Measurements from ENCODE around the gene SLC1A4.
A peak's percentile ranks its signal among the peaks of the same experiment; 100 is the strongest.

Gene SLC1A4

DNA sequence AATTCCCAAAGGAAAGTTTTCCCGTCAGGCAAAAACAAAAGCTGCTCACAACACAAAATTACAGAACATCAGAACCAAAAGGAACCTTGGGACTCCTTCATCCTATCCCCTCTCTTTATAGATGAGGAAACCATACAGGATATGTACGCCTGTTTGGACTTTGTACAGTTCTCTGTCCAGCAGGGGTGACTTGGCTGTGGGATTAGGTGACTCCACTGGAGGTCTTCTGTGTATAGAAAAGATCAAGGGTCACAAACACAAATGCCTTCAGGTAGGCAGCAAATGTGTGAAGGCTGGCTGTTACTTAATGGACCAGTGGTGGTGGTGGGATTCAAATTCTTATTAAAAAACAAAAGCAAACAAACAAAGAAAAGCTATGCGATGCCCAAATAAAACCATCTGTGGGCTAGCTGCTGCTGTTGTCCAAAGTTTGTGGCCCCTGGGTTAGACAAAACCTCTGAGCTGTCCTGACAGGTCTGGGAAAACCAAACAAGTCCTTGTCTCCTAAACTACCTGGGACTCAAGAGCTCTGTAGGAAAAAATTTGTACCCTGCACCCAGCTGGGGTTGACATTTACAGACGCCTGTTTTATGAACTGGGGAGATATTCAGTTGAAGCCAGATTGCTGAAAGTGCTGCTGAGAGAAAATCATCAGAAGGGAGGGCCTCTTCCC is 65.7 kb downstream of the SLC1A4 start:
- no peak for DNase-seq (ENCODE audit: low read depth)

DNA sequence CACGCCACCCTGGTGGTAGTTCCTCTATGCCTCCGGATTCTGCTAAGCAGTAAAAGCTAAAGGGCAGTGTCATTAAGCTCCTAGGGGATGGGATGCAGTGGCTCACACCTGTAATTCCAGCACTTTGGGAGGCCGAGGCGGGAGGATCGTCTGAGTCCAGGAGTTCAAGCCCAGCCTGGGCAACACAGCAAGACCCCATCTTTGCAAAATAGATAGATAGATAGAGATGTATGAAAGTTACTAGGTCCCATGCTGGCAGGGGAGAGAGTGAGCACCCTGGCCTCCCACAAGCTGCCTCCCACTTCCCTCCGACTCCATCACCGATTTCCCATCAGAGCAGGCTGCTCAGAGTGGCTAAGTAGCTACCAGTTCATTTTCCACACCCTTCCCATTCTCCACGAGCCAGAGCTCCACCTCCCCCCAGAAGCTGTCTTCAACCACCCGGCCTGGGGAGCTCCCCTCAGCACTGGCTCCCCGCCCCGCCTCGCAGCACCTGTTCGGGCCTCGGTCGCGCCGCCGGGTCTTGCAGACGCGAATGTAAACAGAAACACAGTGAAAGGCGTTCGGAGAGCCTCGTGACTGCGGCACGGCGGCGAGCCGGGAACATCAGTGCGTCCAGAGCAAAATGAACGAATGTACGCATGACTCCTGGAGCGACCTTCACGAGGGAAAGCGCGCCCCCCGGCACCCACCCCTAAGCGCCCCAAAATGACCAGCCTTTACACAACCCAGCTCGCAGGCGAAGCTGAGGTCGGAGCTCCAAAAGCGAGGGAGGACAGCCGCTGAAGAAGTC is 66.4 kb downstream of the SLC1A4 start:
- DNase-seq (ENCODE audit: low read depth), result peak; percentile 59

DNA sequence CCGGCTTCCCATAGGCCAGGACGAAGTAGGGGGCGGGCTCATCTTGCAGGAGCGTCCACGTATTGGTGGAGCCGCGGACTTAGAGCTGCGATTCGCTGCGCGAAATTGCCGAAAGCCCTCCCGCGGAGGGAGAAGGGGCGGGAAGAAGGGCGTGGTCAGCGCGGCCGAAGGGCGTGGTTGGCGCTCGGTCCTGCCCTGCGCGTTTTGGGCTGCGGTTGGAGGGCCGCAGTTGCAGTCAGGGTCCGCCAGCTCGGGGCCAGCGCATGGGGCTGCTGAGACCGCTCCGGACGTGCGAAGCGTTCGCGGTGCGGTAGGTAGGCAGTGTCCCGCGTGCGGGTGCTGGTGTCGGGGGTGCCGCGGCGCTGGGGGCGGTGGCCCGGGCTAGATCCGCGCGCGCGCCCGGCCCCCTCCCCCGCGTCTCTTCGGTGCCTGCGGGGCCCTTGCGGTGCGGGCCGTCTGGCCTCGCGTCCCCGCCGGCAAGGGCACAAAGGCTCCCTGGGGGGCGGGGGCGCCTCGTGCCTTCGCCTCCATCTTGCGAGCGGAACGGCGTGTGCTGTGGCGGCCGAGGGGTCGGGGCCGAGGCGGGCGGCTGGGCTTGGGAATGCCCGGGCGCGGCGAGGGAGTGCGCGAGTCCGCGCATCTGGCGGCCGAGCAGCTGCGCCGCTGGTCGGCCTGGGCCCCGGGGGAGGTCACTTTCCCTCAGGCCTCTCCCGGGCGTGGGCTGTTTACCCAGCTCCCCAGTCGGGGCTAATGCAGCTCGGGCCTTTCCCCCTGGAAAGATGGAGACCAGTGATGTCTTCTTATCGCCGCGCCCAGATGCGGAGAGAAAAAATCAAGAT is 67.2 kb downstream of the SLC1A4 start, which contains the start of gene CEP68:
CEP68 (plus strand) TSS at position 202 of the 839 bp plus-strand sequence. CDS start 13,029 bp downstream, outside the sequence.
- DNase-seq (ENCODE audit: low read depth), result peak; percentile 93

DNA sequence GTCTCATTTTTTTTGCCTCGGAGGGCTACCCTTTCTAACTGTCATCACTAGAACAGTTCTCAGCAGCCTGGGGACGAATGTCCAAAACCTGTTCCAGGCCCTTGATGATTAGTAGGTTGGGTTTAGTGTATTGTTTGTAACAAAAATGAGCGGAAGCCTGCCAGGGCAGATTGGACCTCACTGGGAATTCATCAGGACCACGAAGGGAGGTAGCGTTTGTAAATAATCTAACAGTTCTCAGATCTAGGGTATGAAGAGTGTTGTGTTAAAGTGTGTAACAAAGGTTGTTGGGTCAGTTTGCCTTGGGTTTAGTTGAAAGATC is 67.8 kb downstream of the SLC1A4 start:
- no peak for DNase-seq (ENCODE audit: low read depth)

DNA sequence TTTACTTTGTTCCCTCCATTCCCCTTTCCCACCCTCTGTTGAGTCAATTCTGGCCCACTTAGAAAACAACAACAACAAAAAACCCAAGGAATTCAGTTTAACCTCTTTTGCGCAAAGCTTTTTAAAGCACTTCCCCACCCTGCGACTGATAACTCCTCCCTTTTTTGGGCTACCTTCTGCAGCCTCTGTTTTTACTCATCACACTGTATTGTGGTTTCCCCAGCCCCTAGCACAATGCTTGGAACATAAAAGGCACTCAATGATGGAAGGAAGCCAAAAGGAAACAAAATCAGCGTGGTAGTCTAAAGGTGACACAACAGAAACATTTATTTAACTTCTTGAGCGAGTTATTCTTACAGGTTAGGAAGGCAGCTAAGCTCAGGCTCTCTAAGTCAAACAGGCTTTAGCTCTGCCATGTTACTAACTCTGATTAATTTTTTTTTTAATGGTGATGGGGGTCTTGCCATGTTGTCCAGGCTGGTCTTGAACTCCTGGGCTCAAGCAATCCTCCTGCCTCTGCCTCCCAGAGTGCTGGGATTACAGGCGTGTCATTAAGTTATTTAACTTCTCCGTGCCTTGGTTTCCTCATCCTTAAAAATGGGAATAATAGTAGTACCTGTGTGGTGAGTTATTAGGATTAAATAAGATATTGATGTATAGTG is 68.3 kb downstream of the SLC1A4 start:
- peak; percentile 51 for DNase-seq (ENCODE audit: low read depth)

DNA sequence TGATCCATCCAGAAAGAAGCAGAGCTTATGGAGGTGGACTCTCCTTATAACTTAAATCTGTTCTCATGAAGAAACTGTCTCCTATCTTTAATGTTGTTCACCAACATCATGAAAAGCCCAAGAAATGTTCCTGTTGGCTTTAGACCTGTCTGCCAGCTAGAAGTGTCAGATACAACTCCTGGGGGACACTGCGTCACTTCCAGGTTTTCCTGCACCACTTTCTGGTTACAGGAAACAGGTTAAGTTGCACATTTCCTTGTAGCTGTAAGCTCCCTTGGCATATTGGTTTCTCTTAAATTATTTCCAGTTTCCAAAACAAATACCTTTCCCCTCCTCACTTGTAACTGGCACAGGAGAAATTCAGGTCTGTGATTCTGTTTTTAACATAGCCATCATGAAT is 69.9 kb downstream of the SLC1A4 start:
- DNase-seq (ENCODE audit: low read depth), result no peak

DNA sequence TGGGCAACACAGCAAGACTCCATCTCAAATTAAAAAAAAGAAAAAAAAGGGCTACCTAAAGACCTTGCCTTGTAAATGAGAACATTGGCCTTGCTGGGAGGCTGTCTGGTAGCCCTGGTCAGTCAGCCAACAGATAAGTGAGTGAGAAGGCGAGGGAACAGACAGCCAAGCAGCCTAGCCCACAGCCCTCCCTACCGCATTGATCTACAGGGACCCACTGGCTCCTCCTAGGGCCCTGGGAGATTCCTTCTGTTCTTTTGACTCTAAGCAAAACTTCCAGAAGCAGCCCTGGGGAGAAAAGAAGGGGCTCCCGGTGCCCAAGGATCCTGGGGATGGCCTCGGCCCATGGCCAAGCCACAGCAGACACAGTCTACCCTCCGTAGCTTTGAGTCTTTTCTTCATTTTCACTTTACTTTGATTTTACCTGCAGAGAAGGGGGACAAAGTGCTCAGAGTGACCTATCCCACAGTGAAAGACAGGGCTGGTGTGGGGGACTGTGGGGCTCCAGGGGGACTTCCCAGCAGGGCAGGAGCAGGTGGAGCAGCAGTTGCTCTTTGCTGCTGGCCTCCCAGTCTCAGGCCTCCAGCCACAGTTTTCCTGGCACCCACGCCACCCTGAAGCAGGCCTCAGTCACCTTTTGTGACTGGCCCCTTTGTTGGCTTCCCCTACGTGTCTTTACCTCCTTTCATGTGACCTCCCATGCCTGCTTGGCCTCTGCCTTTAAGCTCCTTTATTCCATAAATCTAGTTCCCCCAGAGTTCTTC is 72.1 kb downstream of the SLC1A4 start:
- DNase-seq (ENCODE audit: low read depth), result no peak

DNA sequence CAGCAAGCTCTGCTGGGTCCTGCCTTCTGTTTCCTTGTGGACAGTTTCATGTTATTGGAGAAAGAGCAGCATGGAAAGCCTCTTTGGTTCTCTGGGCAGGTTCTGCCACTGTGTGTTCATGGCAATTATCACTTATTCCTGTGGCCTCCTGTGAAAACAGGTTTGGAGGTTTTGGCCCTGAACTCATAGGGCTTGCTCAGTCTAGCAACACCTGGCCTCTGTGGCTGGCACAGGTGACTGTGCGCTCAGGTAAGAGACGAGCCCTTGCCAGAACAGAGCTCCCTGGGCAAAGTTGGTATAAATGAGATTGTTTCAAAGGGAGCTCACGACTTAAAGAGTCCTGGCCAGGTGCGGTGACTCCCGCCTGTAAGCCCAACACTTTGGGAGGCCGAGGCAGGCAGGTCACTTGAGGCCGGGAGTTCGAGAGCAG is 72.7 kb downstream of the SLC1A4 start:
- no peak for DNase-seq (ENCODE audit: low read depth)

DNA sequence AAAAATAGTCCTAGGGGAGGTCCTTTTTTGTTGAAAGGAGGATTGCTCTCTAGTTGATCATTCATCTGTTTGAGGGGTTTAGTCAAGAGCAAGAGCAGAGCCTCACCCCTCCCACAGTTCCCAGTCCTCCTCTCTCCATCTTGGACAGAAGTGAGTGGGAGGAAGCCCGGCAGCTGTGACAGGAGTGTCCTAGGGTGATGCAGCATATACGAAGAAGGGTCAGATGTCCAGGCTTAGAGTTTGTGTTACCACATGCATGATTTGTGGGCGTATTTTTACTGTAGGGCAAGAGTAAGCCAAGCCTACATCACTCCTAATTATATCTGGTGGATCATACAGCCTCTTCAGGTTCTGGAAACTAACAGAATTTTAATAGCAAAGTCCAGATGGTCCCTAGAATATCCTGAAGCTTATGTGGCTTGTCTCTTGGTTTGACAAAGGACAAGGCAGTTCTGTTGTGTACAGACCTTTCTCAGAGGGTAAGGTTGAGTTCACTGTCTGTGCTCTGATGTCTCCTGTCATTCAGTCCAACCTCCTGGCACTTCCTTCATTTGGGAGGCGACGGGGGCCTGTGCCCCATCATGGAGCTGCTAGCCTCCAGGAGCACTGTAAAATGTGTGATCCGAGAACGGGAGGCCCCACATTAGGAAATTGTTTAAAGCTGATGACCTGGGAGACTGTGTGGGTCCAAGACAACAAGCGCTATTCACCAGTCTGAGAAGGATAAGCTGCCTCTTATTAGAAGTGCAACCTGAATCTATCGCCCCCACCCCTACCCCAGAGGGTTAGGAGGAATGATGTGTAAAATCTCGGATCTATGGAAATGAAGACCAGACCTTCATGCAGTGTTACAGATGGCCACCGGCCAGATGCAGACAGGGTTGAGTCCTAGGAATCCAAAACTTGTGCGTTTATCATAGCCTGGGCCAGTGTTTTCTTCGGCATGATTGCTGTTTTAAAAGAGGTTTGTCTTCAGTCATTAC is 73.9 kb downstream of the SLC1A4 start:
- DNase-seq (ENCODE audit: low read depth), result no peak

DNA sequence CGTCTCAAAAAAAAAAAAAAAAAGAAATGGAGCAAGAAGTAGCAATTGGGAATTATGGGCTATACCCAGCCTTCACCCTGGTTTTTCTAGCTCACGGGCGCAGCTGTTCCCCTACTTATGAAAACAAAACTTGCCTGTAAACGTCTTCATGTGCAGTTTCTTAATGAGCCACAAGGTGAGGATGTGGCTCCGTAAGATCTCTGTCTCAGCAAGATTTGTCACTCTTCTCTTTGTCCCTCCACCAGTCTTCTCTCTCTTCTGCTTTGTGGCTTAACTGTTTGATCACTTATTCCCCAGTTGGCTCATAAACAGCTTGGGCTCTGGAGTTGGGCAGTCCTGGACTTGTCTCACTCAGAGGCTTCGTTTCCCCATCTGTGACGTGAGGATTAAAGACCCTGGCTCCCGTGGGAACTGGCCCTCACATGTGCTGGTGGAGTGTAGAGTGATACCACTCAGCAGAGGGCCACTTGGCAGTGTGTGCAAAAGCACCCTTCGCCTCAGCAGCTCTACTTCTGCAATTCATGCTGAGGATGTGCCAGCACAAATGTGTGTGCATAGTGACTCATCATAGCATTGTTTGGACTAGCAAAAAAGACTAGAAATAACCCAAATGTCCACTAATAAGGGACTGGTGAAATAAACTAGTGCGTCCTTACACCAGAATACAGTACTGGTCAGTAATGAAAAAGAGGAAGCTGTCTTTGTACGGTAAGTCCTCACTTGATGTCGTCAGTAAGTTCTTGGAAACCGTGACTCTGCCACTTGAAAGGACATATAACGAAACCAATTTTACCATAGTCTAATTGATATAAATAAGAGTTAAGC is 75.7 kb downstream of the SLC1A4 start:
- peak; percentile 21 for DNase-seq (ENCODE audit: low read depth)

DNA sequence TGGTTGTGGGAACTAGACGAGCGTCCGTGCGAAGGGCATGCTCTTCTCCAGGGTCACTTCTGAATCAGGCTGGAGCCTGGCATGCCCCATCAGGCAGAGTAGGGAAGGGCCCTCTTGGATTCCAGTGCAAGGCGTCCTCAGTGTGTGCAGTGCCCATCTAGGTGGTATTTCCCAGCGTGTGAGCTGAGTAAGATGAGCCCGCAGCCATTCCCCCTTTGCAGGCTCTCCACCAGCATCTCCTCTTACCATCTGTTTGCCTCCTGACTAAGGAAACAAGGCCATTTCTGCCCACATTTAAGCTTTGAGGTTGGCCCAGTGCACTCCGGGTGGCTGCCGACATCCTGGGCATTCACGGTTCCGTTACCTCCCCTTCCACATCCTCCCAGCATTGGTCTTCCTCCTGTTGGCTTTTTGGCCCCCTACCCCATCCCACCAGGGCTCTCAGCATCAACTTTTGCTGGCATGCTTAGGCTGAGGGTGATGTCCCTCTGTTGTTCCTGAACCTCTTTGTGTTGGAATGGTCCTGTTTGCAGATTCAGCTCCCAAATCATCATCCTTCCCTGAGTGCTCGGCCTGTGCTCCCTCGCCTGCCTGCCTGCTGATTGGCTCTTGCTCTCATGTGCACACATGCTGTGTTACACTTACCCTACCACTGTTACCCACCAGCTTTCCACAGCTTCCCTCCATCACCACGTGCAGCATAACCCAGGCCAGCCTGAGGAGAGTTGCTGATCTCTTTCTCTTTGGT is 78.8 kb downstream of the SLC1A4 start:
- DNase-seq (ENCODE audit: low read depth), result no peak

DNA sequence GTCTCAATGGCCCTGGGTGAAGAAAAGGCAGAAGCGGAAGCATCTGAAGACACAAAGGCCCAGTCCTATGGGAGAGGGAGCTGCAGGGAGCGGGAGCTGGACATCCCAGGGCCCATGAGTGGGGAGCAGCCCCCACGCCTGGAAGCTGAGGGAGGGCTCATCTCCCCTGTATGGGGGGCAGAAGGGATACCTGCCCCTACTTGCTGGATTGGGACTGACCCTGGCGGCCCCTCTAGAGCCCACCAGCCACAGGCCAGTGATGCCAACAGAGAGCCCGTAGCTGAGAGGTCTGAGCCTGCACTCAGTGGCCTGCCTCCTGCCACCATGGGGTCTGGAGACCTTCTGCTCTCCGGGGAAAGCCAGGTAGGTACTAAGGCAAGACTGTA is 80.2 kb downstream of the SLC1A4 start:
- no peak for DNase-seq (ENCODE audit: low read depth)

DNA sequence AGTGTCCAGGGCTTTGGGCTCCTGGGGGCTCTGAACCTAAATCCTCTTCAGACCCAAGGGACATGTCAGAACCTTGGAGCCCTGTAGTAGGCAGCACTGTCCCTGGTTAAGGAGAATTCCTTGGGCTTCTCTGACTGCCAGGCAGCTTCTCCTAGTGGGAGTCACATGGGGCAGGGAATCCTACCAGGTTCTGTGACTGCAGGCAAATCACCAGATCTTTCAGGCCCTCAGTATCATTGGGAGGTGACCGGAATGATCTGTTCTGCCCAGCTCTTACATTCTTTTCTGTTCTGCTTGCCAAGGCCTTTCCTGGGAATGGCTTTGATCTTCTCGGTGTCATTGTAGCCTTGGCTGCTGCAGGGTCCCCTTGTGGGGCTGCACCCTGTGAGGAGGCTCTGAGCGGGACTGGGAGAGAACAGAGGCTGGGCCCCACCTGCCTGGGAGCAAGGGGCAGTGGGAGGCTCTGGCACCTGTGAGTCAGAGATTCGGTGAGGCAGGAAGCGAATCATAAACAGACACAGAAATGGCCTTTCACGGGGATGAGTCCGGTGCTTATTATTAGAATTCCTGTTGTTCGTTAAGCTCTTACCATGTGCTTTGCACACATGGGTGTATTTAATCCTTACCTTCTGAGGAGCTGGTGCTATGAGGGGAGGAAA is 81.1 kb downstream of the SLC1A4 start:
- no peak for DNase-seq (ENCODE audit: low read depth)

DNA sequence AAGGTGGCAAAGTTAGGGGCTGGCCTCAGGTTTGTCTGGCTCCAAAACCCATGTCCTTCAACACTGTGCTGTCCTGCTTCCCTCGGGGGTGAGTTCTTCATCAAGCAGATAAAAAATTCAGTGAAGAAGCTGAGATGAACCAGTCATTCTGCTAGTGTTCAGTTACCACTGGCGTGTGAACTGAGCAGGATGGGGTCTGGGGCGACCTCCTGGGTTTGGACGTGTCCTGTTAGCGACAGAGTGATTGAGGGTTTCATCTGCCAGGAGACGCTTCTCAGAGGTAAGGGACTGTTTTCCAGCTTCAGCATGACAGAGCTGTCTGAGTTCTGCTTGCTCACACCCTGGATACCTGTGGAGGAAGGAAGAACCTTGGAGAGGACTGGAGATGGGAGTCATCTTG is 81.7 kb downstream of the SLC1A4 start:
- DNase-seq (ENCODE audit: low read depth), result no peak

DNA sequence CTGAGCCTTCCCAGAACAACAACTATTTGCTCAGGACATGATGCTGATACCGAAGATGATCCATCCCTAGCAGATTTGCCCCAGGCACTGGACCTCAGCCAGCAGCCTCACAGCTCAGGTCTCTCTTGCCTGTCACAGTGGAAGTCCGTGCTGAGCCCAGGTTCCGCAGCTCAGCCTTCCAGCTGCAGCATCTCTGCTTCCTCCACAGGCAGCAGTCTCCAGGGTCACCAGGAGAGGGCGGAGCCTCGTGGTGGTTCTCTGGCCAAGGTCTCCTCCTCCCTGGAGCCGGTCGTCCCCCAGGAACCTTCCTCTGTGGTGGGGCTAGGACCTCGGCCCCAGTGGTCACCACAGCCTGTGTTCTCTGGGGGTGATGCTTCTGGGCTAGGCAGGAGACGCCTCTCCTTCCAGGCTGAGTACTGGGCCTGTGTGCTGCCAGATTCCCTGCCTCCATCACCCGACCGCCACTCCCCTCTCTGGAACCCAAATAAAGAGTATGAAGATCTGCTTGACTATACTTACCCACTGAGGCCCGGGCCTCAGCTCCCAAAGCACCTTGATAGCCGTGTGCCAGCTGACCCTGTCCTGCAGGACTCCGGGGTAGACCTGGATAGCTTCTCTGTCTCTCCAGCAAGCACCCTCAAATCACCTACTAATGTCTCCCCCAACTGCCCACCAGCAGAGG is 82.4 kb downstream of the SLC1A4 start:
- no peak for DNase-seq (ENCODE audit: low read depth)

DNA sequence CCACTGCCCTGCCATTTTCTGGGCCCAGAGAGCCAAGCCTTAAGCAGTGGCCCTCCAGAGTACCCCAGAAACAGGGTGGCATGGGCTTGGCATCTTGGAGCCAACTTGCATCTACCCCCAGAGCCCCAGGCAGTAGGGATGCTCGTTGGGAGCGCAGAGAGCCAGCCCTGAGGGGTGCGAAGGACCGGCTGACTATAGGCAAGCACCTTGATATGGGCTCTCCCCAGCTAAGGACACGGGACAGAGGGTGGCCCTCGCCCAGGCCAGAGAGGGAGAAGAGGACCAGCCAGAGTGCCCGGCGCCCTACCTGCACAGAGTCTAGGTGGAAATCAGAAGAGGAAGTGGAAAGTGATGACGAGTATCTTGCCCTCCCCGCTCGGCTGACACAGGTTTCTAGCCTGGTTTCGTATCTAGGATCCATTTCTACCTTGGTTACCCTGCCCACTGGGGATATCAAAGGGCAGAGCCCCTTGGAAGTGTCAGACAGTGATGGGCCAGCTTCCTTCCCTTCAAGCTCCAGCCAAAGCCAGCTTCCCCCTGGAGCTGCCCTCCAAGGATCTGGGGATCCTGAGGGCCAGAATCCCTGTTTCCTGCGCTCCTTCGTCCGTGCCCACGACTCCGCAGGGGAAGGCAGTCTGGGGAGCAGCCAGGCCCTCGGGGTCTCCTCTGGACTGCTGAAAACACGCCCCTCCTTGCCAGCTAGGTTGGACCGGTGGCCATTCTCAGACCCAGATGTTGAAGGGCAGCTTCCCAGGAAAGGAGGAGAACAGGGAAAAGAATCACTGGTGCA is 83.2 kb downstream of the SLC1A4 start:
- DNase-seq (ENCODE audit: low read depth), result no peak

Data from T follicular helper cell (primary cell).